Measurements from ENCODE around the gene TMEM74B. TPM values are rescaled to one million over a fixed set of nuclear protein-coding genes. Genes with fewer than 3 reads are reported as not detected.

TMEM74B gene
- total RNA-seq, 1 experiment from 2014 or later: 4.9 TPM

- Histone ChIP-seq H3K27ac (ENCODE audit: insufficient read length, low read depth, low read length) (no peak within 1 kb of the TSS), H3T11ph (ENCODE audit: low read length) (no peak within 1 kb of the TSS), H3K23me2 (ENCODE audit: insufficient read length, low read depth, low read length, poor library complexity, severe bottlenecking) (no peaks in the 10 kb centered on the region), H3K14ac (ENCODE audit: insufficient read depth, low read length) (no peak within 1 kb of the TSS), H3K23ac (ENCODE audit: insufficient read length, low read depth, low read length) (no peak within 1 kb of the TSS), H3K79me2 (ENCODE audit: insufficient read depth, low read length) (no peaks in the 10 kb centered on the region), H2AFZ (ENCODE audit: low read length) (no peak within 1 kb of the TSS), H3K9ac (ENCODE audit: extremely low read depth, insufficient read length, low read length) (no peak within 1 kb of the TSS), H3K4me1 (ENCODE audit: insufficient read depth, low read length) (no peaks in the 10 kb centered on the region), H2BK12ac (ENCODE audit: insufficient read length, low read depth, low read length) (no peak within 1 kb of the TSS), H3K4ac (ENCODE audit: low read depth, low read length) (no peak within 1 kb of the TSS), H2BK120ac (ENCODE audit: low read depth, low read length, poor library complexity, severe bottlenecking) (no peak within 1 kb of the TSS), H3K18ac (ENCODE audit: insufficient read length, low read depth, low read length) (no peak within 1 kb of the TSS), H4K20me1 (ENCODE audit: control insufficient read depth, insufficient read depth, insufficient read length) (no peaks in the 10 kb centered on the region), H4K5ac (ENCODE audit: insufficient read length, low read depth, low read length) (no peak within 1 kb of the TSS), H2BK5ac (ENCODE audit: insufficient read length, low read length) (no peak within 1 kb of the TSS), H3K56ac (ENCODE audit: insufficient read length, low read depth, low read length) (no peak within 1 kb of the TSS), H2AK5ac (ENCODE audit: insufficient read length, low read length) (no peak within 1 kb of the TSS), H4K91ac (ENCODE audit: insufficient read length, low read depth, low read length) (no peak within 1 kb of the TSS), H3K79me1 (ENCODE audit: insufficient read depth, low read depth, low read length, poor library complexity, severe bottlenecking) (no peaks in the 10 kb centered on the region), H3K27me3 (ENCODE audit: insufficient read depth, low read length) (0 out of 2 replicates have a peak, but pooled peaks cover 3% of the 10 kb centered on the region), H2BK15ac (ENCODE audit: low read depth, low read length) (no peak within 1 kb of the TSS), H3K4me2 (ENCODE audit: insufficient read depth, insufficient read length, low read length) (no peak within 1 kb of the TSS), H2BK20ac (ENCODE audit: low read depth, low read length, poor library complexity, severe bottlenecking) (no peak within 1 kb of the TSS), H4K8ac (replicated peaks; ENCODE audit: insufficient read length, low read depth, low read length) (no peak within 1 kb of the TSS), H3K9me3 (ENCODE audit: control insufficient read depth, low read depth, low read length) (no peaks in the 10 kb centered on the region)
- DNase-seq: no peak
- no CpG with 5 or more reads among the region's 5 CpGs for WGBS (ENCODE audit: extremely low coverage, insufficient read length, low lambda C conversion rate)
- Mint-ChIP-seq H3K27ac (peak within 1 kb of the TSS in 1 of 3 experiments; percentile 89; a peak in 1 of 7 replicates), H3K36me3 (ENCODE audit: insufficient read depth in 1 of 3, low read depth in 3 of 3) (no peaks in the 10 kb centered on the region), H3K9me3 (no peaks in the 10 kb centered on the region), H3K27me3 (ENCODE audit: low read depth) (peaks cover 18% of the 10 kb centered on the region), H3K4me1 (no peaks in the 10 kb centered on the region; a peak in 1 of 4 replicates), H3K4me3 (no peak within 1 kb of the TSS)
- TF ChIP-seq, protein P1, sequence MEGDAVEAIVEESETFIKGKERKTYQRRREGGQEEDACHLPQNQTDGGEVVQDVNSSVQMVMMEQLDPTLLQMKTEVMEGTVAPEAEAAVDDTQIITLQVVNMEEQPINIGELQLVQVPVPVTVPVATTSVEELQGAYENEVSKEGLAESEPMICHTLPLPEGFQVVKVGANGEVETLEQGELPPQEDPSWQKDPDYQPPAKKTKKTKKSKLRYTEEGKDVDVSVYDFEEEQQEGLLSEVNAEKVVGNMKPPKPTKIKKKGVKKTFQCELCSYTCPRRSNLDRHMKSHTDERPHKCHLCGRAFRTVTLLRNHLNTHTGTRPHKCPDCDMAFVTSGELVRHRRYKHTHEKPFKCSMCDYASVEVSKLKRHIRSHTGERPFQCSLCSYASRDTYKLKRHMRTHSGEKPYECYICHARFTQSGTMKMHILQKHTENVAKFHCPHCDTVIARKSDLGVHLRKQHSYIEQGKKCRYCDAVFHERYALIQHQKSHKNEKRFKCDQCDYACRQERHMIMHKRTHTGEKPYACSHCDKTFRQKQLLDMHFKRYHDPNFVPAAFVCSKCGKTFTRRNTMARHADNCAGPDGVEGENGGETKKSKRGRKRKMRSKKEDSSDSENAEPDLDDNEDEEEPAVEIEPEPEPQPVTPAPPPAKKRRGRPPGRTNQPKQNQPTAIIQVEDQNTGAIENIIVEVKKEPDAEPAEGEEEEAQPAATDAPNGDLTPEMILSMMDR (conservative IDR thresholded peaks at IDR 0.05): no peak
Measured at GRCh38 chr20:1202762-1203504, 18.2 kb upstream of the TMEM74B start, which contains the start of gene C20orf202. Gene C20orf202 (plus strand): TSS chr20:1203454. CDS start chr20:1203586, 132 bp downstream.

Measured in H9 (cell line).